Measurements from ENCODE around the gene TMPRSS2. TPM values are rescaled to one million over a fixed set of nuclear protein-coding genes. Genes with fewer than 3 reads are reported as not detected.

TMPRSS2 gene
- total and polyA plus RNA-seq, 7 donors, result 0.03 to 0.15 (median 0.10) TPM; not detected in 3

DNA sequence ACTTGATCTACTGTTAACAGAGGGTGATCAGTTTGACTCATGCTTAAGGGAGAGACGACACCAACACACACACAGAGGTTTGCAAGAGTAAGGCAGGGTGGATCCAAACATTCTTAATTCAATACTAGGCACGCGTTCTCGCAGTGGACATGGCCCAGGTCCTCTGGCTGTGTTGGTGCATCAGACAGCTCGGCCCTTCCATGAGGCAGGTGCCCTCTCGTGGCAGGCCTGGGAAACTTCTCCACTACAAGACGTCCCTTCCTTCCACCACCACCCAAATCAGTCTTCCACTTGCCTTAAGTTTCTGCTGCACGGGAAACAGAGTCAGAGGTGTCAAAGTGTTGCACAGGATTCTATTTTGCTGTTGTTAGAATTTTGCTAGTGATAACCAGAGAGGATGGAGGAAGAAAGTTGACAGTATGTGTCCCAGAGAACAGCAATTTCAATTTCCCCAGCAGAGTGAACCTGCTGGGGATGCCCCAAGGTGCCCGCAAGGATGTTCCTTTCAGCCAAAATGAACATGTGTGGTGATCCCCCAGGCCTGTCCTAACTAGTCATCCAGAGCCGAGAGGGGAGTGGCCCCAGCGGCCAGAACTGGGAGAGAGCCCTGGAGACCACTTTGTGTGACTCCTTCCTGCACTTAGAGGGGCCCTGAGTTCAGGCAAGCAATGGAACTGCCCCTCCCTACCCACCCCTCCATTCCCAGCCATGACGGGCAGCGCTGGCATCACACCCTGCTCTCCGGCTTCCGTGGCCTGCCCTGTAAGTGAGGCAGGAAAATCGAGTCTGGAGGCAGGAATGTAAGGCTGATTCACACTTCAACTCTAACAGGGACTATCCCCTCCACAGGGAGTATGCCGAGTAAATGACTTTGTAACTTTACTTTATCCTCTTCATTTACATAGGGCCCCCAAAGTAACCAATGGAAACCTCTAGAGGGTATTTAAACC lies 47.1 kb downstream of the TMPRSS2 start:
- Histone ChIP-seq H3K27me3 (ENCODE audit: insufficient read depth in 3 of 3, low read length in 2 of 3) (peaks cover 0 to 5% (median 0%) of the 10 kb centered on the region in 3 donors), H3K27ac (no peak overlapping the region), H3K36me3 (ENCODE audit: insufficient read depth in 1 of 2, low read depth in 1 of 2) (no peaks in the 10 kb centered on the region), H3K9me3 (no peaks in the 10 kb centered on the region), H3K4me1 (no peaks in the 10 kb centered on the region), H3K4me3 (no peak overlapping the region)
- intact Hi-C loops (cut with DNase I), result loop anchor here in 1 of 2 donors (2.0 to 5.0 kb wide), 2 partner anchors 178 to 339 kb away; no protein-coding TSS in a partner anchor
- 36 to 45% (median 39%) methylated on average over 17 of the region's 17 CpGs for WGBS, 3 donors
- ATAC-seq, result peak; percentile 46 to 82 (median 69)
- DNase-seq, result peak; percentile 72 to 84
- TF ChIP-seq, protein P1, sequence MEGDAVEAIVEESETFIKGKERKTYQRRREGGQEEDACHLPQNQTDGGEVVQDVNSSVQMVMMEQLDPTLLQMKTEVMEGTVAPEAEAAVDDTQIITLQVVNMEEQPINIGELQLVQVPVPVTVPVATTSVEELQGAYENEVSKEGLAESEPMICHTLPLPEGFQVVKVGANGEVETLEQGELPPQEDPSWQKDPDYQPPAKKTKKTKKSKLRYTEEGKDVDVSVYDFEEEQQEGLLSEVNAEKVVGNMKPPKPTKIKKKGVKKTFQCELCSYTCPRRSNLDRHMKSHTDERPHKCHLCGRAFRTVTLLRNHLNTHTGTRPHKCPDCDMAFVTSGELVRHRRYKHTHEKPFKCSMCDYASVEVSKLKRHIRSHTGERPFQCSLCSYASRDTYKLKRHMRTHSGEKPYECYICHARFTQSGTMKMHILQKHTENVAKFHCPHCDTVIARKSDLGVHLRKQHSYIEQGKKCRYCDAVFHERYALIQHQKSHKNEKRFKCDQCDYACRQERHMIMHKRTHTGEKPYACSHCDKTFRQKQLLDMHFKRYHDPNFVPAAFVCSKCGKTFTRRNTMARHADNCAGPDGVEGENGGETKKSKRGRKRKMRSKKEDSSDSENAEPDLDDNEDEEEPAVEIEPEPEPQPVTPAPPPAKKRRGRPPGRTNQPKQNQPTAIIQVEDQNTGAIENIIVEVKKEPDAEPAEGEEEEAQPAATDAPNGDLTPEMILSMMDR (IDR thresholded peaks at IDR 0.05), result peak; percentile 64

DNA sequence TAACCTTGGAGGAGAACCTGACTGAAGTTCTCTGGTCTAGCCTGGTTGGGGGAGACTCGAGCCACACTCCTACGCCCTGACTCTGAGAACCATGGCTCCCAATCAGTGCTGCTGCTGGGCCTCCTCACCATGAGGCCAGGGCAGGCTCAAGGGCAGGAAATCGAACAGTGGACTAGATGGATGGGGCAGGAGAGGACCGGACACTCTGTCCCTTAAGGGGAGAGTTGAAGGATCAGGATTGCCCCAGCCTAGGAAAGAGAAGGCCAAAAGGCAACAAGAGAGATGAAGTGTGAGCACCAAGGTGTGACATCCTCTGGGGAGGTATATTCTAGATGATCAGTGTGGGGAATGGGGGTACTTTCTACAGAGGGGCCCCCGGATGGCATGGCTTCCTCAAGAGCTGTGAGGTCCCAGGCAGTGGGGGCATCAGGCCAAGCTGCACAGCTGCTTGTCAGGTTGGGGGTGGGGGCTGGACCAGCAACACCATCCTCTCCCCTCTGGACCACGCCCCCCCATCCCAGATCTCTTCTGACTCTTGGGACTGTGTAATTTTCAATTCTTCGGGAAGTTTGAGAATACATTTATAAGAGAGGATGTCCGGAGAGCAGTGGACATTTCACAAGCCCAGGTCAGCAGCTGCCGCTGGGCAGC lies 47.9 kb downstream of the TMPRSS2 start:
- no peak for ATAC-seq
- intact Hi-C loops (cut with DNase I), result loop anchor here (2.0 to 10.0 kb wide), 3 partner anchors 175 to 338 kb away; no protein-coding TSS in a partner anchor

DNA sequence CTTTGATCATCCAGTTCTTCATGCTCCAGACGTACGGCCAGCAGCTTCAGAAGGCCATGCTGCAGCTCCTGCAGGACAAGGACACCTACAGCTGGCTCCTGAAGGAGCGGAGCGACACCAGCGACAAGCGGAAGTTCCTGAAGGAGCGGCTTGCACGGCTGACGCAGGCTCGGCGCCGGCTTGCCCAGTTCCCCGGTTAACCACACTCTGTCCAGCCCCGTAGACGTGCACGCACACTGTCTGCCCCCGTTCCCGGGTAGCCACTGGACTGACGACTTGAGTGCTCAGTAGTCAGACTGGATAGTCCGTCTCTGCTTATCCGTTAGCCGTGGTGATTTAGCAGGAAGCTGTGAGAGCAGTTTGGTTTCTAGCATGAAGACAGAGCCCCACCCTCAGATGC lies 49.4 kb downstream of the TMPRSS2 start:
- H3K4me1 ChIP-seq, result no peaks in the 10 kb centered on the region
- no peak for ATAC-seq
- peaks cover 0 to 5% (median 0%) of the 10 kb centered on the region in 3 donors for H3K27me3 ChIP-seq (ENCODE audit: insufficient read depth in 3 of 3, low read length in 2 of 3)
- DNase-seq, result no peak
- H3K27ac ChIP-seq, result no peak overlapping the region
- peaks cover 0 to 2% of the 10 kb centered on the region in 2 donors for H3K36me3 ChIP-seq (ENCODE audit: insufficient read depth in 1 of 2, low read depth in 1 of 2)
- H3K4me3 ChIP-seq, result no peak overlapping the region
- WGBS, 3 donors, result 87 to 91% (median 89%) methylated on average over 22 of the region's 22 CpGs
- TF ChIP-seq, protein P1 (IDR thresholded peaks at IDR 0.05), result no peak
- no peaks in the 10 kb centered on the region for H3K9me3 ChIP-seq
- intact Hi-C loops (cut with DNase I), result loop anchor here in 1 of 2 donors (10.0 kb wide), 1 partner anchor 174 kb away; no protein-coding TSS in a partner anchor

More for the DNA sequence above, 47.9 kb downstream of the TMPRSS2 start:
- Histone ChIP-seq H3K36me3 (ENCODE audit: insufficient read depth in 1 of 2, low read depth in 1 of 2) (no peaks in the 10 kb centered on the region), H3K4me3 (no peak overlapping the region), H3K27me3 (ENCODE audit: insufficient read depth in 3 of 3, low read length in 2 of 3) (peaks cover 0 to 5% (median 0%) of the 10 kb centered on the region in 3 donors), H3K27ac (no peak overlapping the region), H3K4me1 (no peaks in the 10 kb centered on the region), H3K9me3 (no peaks in the 10 kb centered on the region)
- no peak for DNase-seq
- TF ChIP-seq, protein P1 (IDR thresholded peaks at IDR 0.05), result no peak
- 76 to 84% (median 80%) methylated on average over 9 of the region's 9 CpGs for WGBS, 3 donors

DNA sequence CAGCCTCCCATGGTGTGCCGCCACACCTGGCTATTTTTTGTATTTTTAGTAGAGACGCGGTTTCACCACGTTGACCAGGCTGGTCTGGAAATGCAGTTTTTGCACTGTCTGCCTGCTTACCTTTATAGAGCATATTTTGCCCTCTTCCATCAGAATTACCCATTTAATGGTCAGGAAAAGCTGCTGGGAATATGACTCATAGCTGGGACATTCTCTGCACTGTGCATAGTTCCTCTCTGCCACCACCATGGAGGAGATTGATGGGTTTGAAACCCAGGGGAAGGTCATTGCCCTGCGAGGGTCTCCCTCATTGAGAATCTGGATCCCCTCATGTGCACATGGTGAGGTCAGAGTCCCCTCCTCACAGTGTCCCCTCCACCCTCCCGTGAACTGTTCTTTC lies 49.8 kb downstream of the TMPRSS2 start:
- WGBS, 3 donors, result 83 to 93% (median 85%) methylated on average over 6 of the region's 6 CpGs
- no peak for ATAC-seq
- Histone ChIP-seq H3K4me3 (no peak overlapping the region), H3K9me3 (no peaks in the 10 kb centered on the region), H3K27me3 (ENCODE audit: insufficient read depth in 3 of 3, low read length in 2 of 3) (peaks cover 0 to 5% (median 0%) of the 10 kb centered on the region in 3 donors), H3K4me1 (no peaks in the 10 kb centered on the region), H3K36me3 (ENCODE audit: insufficient read depth in 1 of 2, low read depth in 1 of 2) (peaks cover 0 to 2% of the 10 kb centered on the region in 2 donors), H3K27ac (no peak overlapping the region)
- TF ChIP-seq, protein P1 (IDR thresholded peaks at IDR 0.05), result no peak
- DNase-seq, result no peak
- intact Hi-C loops (cut with DNase I), result loop anchor here in 1 of 2 donors (10.0 kb wide), 1 partner anchor 173 kb away; no protein-coding TSS in a partner anchor

Data from psoas muscle (tissue), 8 donors.